Measurements from ENCODE around the gene MAGEA2B.
"Not testable (repeated sequence)": the region's sequence is repeated elsewhere in the genome, so short reads cannot be mapped to it uniquely, and the experiment has no call there.

The MAGEA2B gene

DNA sequence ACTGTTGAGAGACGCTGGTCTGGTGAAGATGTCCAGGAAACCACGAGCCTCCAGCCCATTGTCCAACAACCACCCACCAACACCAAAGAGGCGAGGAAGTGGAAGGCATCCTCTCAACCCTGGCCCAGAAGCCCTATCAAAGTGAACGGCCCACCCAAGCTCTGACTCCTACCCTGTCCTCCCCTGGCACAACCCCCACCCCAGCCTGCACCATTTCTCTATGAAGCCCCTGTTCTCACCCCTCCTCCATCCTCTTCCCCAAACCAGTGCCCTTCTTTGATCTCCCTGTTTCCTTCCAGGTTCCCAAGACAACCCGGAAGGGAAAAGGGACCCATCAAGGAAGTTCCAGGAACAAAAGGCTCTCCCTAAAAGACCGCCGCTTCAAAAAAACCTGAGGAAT, 45.1 kb downstream of the MAGEA2B start:
- not testable (repeated sequence) for DNase-seq

GRCh38 chrX:152761582-152761981, 47.2 kb downstream of the MAGEA2B start:
- not testable (repeated sequence) for DNase-seq

DNA sequence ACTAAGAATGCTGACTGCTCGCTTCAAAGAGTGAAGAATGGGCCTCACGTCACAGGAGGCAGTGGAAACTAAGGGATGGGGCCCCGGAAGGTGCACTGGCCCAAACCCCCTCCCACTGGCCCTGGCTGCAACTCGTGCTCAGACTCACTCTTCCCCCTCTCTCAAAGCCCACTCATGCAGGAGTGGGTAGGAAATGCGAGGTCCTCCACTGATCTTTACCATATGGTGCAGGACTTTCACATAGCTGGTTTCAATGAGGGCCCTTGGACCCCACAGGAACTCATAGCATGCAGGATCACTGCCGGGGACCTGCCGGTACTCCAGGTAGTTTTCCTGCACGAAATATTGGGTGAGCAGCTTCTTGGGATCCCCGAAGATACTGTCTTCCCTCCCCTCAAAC, 52.1 kb downstream of the MAGEA2B start:
- DNase-seq = not testable (repeated sequence)
